Left forelimb (tissue), 1 donor: ENCODE results near the gene ROS1.

Experiments
- DNase-seq: peaks from one replicate; pipeline ENCODE4 v3.0.0-alpha.2; 2018; ENCODE audit warnings: low spot score

Gene ROS1

GRCh38 chr6:117309069-117309468 lies 116.7 kb downstream of the ROS1 start:
- no peak for DNase-seq

- DNase-seq, result no peak
Measured at GRCh38 chr6:117307655-117308054, 118.1 kb downstream of the ROS1 start.

GRCh38 chr6:117306227-117306790 lies 119.4 kb downstream of the ROS1 start:
- DNase-seq, result no peak

GRCh38 chr6:117304446-117304845 lies 121.3 kb downstream of the ROS1 start:
- no peak for DNase-seq

- DNase-seq, result no peak
Measured at GRCh38 chr6:117303323-117303722, 122.4 kb downstream of the ROS1 start.

- DNase-seq, result no peak
Measured at GRCh38 chr6:117298941-117299340, 126.8 kb downstream of the ROS1 start.

GRCh38 chr6:117290173-117290846 lies 135.4 kb downstream of the ROS1 start:
- no peak for DNase-seq

GRCh38 chr6:117288083-117288715 lies 137.5 kb downstream of the ROS1 start:
- no peak for DNase-seq

GRCh38 chr6:117280922-117281321 lies 144.8 kb downstream of the ROS1 start:
- DNase-seq, result no peak

GRCh38 chr6:117276778-117277316 lies 148.9 kb downstream of the ROS1 start:
- DNase-seq, result no peak

- no peak for DNase-seq
Measured at GRCh38 chr6:117275711-117276110, 150.0 kb downstream of the ROS1 start.

- DNase-seq, result no peak
Measured at GRCh38 chr6:117275205-117275604, 150.5 kb downstream of the ROS1 start.

GRCh38 chr6:117272891-117273290 lies 152.9 kb downstream of the ROS1 start:
- DNase-seq, result no peak

- no peak for DNase-seq
Measured at GRCh38 chr6:117272032-117272866, 153.5 kb downstream of the ROS1 start.

GRCh38 chr6:117270843-117271507 lies 154.8 kb downstream of the ROS1 start:
- no peak for DNase-seq

GRCh38 chr6:117270055-117270842 lies 155.5 kb downstream of the ROS1 start:
- DNase-seq, result no peak

- no peak for DNase-seq
Measured at GRCh38 chr6:117269638-117270054, 156.1 kb downstream of the ROS1 start.

- DNase-seq, result no peak
Measured at GRCh38 chr6:117268924-117269323, 156.8 kb downstream of the ROS1 start.

- DNase-seq, result peak; percentile 72
Measured at GRCh38 chr6:117267766-117268534, 157.8 kb downstream of the ROS1 start.

GRCh38 chr6:117267054-117267347 lies 158.7 kb downstream of the ROS1 start:
- no peak for DNase-seq
